Mesothelial cell of epicardium (in vitro differentiated cells): ENCODE data around the gene CD300A. TPM values are rescaled to one million over a fixed set of nuclear protein-coding genes. Genes with fewer than 3 reads are reported as not detected.
"Not testable (repeated sequence)": the region's sequence is repeated elsewhere in the genome, so short reads cannot be mapped to it uniquely, and the experiment has no call there.

Source experiments
- DNase-seq, 2 experiments: peaks; one replicate each; pipeline ENCODE4 v3.0.0; 2021; ENCODE audit warnings: low spot score in 2 of 2; ENCODE audit not compliant: unreplicated experiment in 2 of 2
- H3K27ac Mint-ChIP-seq: 2 replicates; pipeline ENCODE4 v1.8.0; 2021; ENCODE audit warnings: mixed read lengths
- H3K27me3 Mint-ChIP-seq: 2 replicates; pipeline ENCODE4 v1.8.0; 2021; ENCODE audit warnings: low read depth, mixed read lengths
- H3K36me3 Mint-ChIP-seq: 2 replicates; pipeline ENCODE4 v1.8.0; 2021; ENCODE audit warnings: mixed read lengths
- H3K4me1 Mint-ChIP-seq: 2 replicates; pipeline ENCODE4 v1.8.0; 2021; ENCODE audit warnings: mixed read lengths
- H3K4me3 Mint-ChIP-seq: 2 replicates; pipeline ENCODE4 v1.8.0; 2021; ENCODE audit warnings: mild to moderate bottlenecking, moderate library complexity, mixed read lengths
- H3K9me3 Mint-ChIP-seq: 2 replicates; pipeline ENCODE4 v1.8.0; 2021; ENCODE audit warnings: mixed read lengths
- CTCF ChIP-seq: fragments of 200-600 bp; sonication (generic); IDR thresholded peaks from one replicate; pipeline ENCODE4 v1.5.0; 2021; ENCODE audit warnings: antibody characterized with exemption; ENCODE audit not compliant: unreplicated experiment
- total RNA-seq: library from RNA; stranded (reverse); gene quantifications from 3 replicates; pipeline ENCODE4 v1.2.1, GENCODE V29; 2021

The CD300A gene
- total RNA-seq, 1 donor from 2014 or later = not detected

- peaks cover 75% of the 10 kb centered on the region for H3K27me3 Mint-ChIP-seq
- TF ChIP-seq CTCF = no peak
- H3K36me3 Mint-ChIP-seq = no peaks in the 10 kb centered on the region
- no peak overlapping the region for H3K4me3 Mint-ChIP-seq
- H3K4me1 Mint-ChIP-seq = no peaks in the 10 kb centered on the region
- peaks cover 7% of the 10 kb centered on the region for H3K9me3 Mint-ChIP-seq
- no peak for DNase-seq
- no peak overlapping the region for H3K27ac Mint-ChIP-seq
These were observed 13.9 kb downstream of the CD300A start for GRCh38 chr17:74480290-74480689.

GRCh38 chr17:74481621-74482020 is 15.2 kb downstream of the CD300A start:
- H3K27me3 Mint-ChIP-seq = peaks cover 74% of the 10 kb centered on the region
- H3K36me3 Mint-ChIP-seq = no peaks in the 10 kb centered on the region
- no peak for DNase-seq
- no peak overlapping the region for H3K27ac Mint-ChIP-seq
- H3K4me1 Mint-ChIP-seq = no peaks in the 10 kb centered on the region
- H3K9me3 Mint-ChIP-seq = peaks cover under 1% of the 10 kb centered on the region
- no peak overlapping the region for H3K4me3 Mint-ChIP-seq
- no peak for TF ChIP-seq CTCF

- no peak for TF ChIP-seq CTCF
- Mint-ChIP-seq H3K27ac (no peak overlapping the region), H3K27me3 (peaks cover 64% of the 10 kb centered on the region), H3K4me3 (no peak overlapping the region), H3K9me3 (peaks cover 2% of the 10 kb centered on the region), H3K4me1 (no peaks in the 10 kb centered on the region), H3K36me3 (no peaks in the 10 kb centered on the region)
- DNase-seq = no peak
These were observed 17.6 kb downstream of the CD300A start for GRCh38 chr17:74484066-74484465.

GRCh38 chr17:74485022-74485743 is 18.7 kb downstream of the CD300A start:
- no peak for TF ChIP-seq CTCF
- Mint-ChIP-seq H3K9me3 (peaks cover 4% of the 10 kb centered on the region), H3K36me3 (no peaks in the 10 kb centered on the region), H3K4me3 (no peak overlapping the region), H3K27me3 (peaks cover 63% of the 10 kb centered on the region), H3K27ac (no peak overlapping the region), H3K4me1 (no peaks in the 10 kb centered on the region)
- DNase-seq = no peak

- TF ChIP-seq CTCF = no peak
- Mint-ChIP-seq H3K27ac (no peak overlapping the region), H3K4me3 (no peak overlapping the region), H3K9me3 (peaks cover 4% of the 10 kb centered on the region), H3K36me3 (no peaks in the 10 kb centered on the region), H3K4me1 (no peaks in the 10 kb centered on the region), H3K27me3 (peaks cover 61% of the 10 kb centered on the region)
- DNase-seq = no peak
These were observed 19.4 kb downstream of the CD300A start for GRCh38 chr17:74485841-74486240.

- peaks cover 47% of the 10 kb centered on the region for H3K27me3 Mint-ChIP-seq
- not testable (repeated sequence) for DNase-seq, H3K4me3 Mint-ChIP-seq, H3K36me3 Mint-ChIP-seq, H3K4me1 Mint-ChIP-seq, H3K9me3 Mint-ChIP-seq, H3K27ac Mint-ChIP-seq
These were observed 21.8 kb downstream of the CD300A start for GRCh38 chr17:74488276-74488675.
